Type B pancreatic cell (in vitro differentiated cells): Measurements from ENCODE around the gene TMEM176A. TPM values are rescaled to one million over a fixed set of nuclear protein-coding genes. Genes with fewer than 3 reads are reported as not detected.

ENCODE experiments used
- DNase-seq: peaks from one replicate; pipeline ENCODE4 v3.0.0; 2021; ENCODE audit warnings: mixed read lengths; ENCODE audit not compliant: unreplicated experiment; ENCODE audit errors: extremely low spot score
- H3K27ac Mint-ChIP-seq: 2 replicates; pipeline ENCODE4 v1.8.0; 2021; ENCODE audit warnings: mild to moderate bottlenecking, mixed read lengths
- H3K27me3 Mint-ChIP-seq: 2 replicates; pipeline ENCODE4 v1.8.0; 2021; ENCODE audit warnings: mixed read lengths
- H3K36me3 Mint-ChIP-seq: 2 replicates; pipeline ENCODE4 v1.8.0; 2021; ENCODE audit warnings: mixed read lengths
- H3K4me1 Mint-ChIP-seq: one replicate; pipeline ENCODE4 v1.8.0; 2021; ENCODE audit warnings: mixed read lengths; ENCODE audit not compliant: unreplicated experiment
- H3K4me3 Mint-ChIP-seq: 2 replicates; pipeline ENCODE4 v1.8.0; 2021; ENCODE audit warnings: mild to moderate bottlenecking, mixed read lengths
- H3K9me3 Mint-ChIP-seq: 2 replicates; pipeline ENCODE4 v1.8.0; 2021; ENCODE audit warnings: mixed read lengths
- CTCF ChIP-seq: fragments of 200-600 bp; sonication (generic); conservative IDR thresholded peaks from 2 replicates; pipeline ENCODE4 v1.5.0; 2021; ENCODE audit warnings: antibody characterized with exemption, mild to moderate bottlenecking
- total RNA-seq: library from RNA; stranded (reverse); gene quantifications from 2 replicates; pipeline ENCODE4 v1.2.1, GENCODE V29; 2021; ENCODE audit warnings: low replicate concordance

Gene TMEM176A
- total RNA-seq, 1 donor from 2014 or later, result 90.1 TPM

GRCh38 chr7:150848561-150849115 lies 48.1 kb downstream of the TMEM176A start:
- Mint-ChIP-seq H3K27me3 (peaks cover 13% of the 10 kb centered on the region), H3K9me3 (no peaks in the 10 kb centered on the region), H3K4me1 (no peaks in the 10 kb centered on the region), H3K27ac (no peak overlapping the region), H3K36me3 (no peaks in the 10 kb centered on the region), H3K4me3 (no peak overlapping the region)
- peak; percentile 40 for DNase-seq
- TF ChIP-seq CTCF, result no peak

- no peak overlapping the region for H3K27ac Mint-ChIP-seq
- TF ChIP-seq CTCF, result no peak
- H3K27me3 Mint-ChIP-seq, result peaks cover 13% of the 10 kb centered on the region
- H3K36me3 Mint-ChIP-seq, result no peaks in the 10 kb centered on the region
- no peak overlapping the region for H3K4me3 Mint-ChIP-seq
- H3K9me3 Mint-ChIP-seq, result no peaks in the 10 kb centered on the region
- no peaks in the 10 kb centered on the region for H3K4me1 Mint-ChIP-seq
- peak; percentile 49 for DNase-seq
These were observed 48.7 kb downstream of the TMEM176A start for GRCh38 chr7:150849204-150849775.

GRCh38 chr7:150850273-150850672 lies 49.7 kb downstream of the TMEM176A start:
- Mint-ChIP-seq H3K4me3 (no peak overlapping the region), H3K36me3 (no peaks in the 10 kb centered on the region), H3K27ac (no peak overlapping the region), H3K9me3 (no peaks in the 10 kb centered on the region), H3K4me1 (no peaks in the 10 kb centered on the region), H3K27me3 (peaks cover 13% of the 10 kb centered on the region)
- TF ChIP-seq CTCF, result no peak
- DNase-seq, result peak; percentile 29

GRCh38 chr7:150851492-150852370 lies 51.2 kb downstream of the TMEM176A start:
- TF ChIP-seq CTCF, result no peak
- H3K27ac Mint-ChIP-seq, result no peak overlapping the region
- peak; percentile 49 for DNase-seq
- no peaks in the 10 kb centered on the region for H3K4me1 Mint-ChIP-seq
- H3K4me3 Mint-ChIP-seq, result no peak overlapping the region
- H3K27me3 Mint-ChIP-seq, result peaks cover 13% of the 10 kb centered on the region
- no peaks in the 10 kb centered on the region for H3K9me3 Mint-ChIP-seq
- no peaks in the 10 kb centered on the region for H3K36me3 Mint-ChIP-seq

- no peak within 1 kb of the TSS for H3K27ac Mint-ChIP-seq
- TF ChIP-seq CTCF, result no peak
- H3K27me3 Mint-ChIP-seq, result peaks cover 13% of the 10 kb centered on the region
These were observed 51.9 kb downstream of the TMEM176A start, which contains the start of gene AOC1 for GRCh38 chr7:150852371-150852905. Gene AOC1 (plus strand): TSS chr7:150852517. CDS start chr7:150856471, 3,954 bp downstream.

More at GRCh38 chr7:150852371-150852905, 51.9 kb downstream of the TMEM176A start, which contains the start of gene AOC1:
- H3K36me3 Mint-ChIP-seq, result no peaks in the 10 kb centered on the region
- peak; percentile 56 for DNase-seq
- H3K9me3 Mint-ChIP-seq, result no peaks in the 10 kb centered on the region
- H3K4me1 Mint-ChIP-seq, result no peaks in the 10 kb centered on the region
- peak within 1 kb of the TSS; percentile 76 for H3K4me3 Mint-ChIP-seq
